H1 (cell line): ENCODE data around the gene ZFP91. TPM values are rescaled to one million over a fixed set of nuclear protein-coding genes. Genes with fewer than 3 reads are reported as not detected.

Experiments
- CTCF ChIA-PET: fragments of 300-600 bp; sonication (Branson Sonifier 250); formaldehyde crosslinking; loops from one replicate; lab custom pipeline; 2021; ENCODE audit not compliant: partially characterized antibody; lab: Charles Lee
- POLR2A ChIA-PET: fragments of 300-600 bp; sonication (Branson Sonifier 250); formaldehyde crosslinking; loops from one replicate; lab custom pipeline; 2021; ENCODE audit warnings: inconsistent platforms; ENCODE audit not compliant: partially characterized antibody; lab: Charles Lee
- DNase-seq, 2 experiments: peaks; one replicate each; pipeline versions ENCODE4 v3.0.0 to v3.0.0-alpha.2; 2010 to 2022; ENCODE audit warnings: low spot score in 2 of 2, low read depth in 1 of 2, mixed read lengths in 1 of 2
- FAIRE-seq: peaks from 2 replicates; lab custom pipeline; 2011; peaks lifted over from hg19 to GRCh38; lab: Jason Lieb, UNC
- H2AFZ ChIP-seq: 2 replicates; pipeline ENCODE4 v1.8.1; 2012; ENCODE audit warnings: low read length, inconsistent platforms
- H2AK5ac ChIP-seq: 2 replicates; pipeline ENCODE4 v1.6.1; 2013; ENCODE audit warnings: low read depth, low read length
- H2BK120ac ChIP-seq: replicated peaks from 2 replicates; pipeline ENCODE3; 2013; ENCODE audit warnings: low read depth, low read length, inconsistent platforms
- H2BK12ac ChIP-seq: 2 replicates; pipeline ENCODE4 v1.6.1; 2013; ENCODE audit warnings: low read depth, low read length
- H2BK15ac ChIP-seq: 2 replicates; pipeline ENCODE4 v1.6.1; 2013; ENCODE audit warnings: low read length
- H2BK20ac ChIP-seq: 2 replicates; pipeline ENCODE4 v1.6.1; 2013; ENCODE audit warnings: low read length
- H2BK5ac ChIP-seq: 2 replicates; pipeline ENCODE4 v1.6.1; 2013; ENCODE audit warnings: low read depth, low read length
- H3K14ac ChIP-seq: 2 replicates; pipeline ENCODE4 v1.6.1; 2013; ENCODE audit warnings: inconsistent platforms; ENCODE audit not compliant: insufficient read length
- H3K18ac ChIP-seq: 2 replicates; pipeline ENCODE4 v1.6.1; 2013; ENCODE audit warnings: low read length; ENCODE audit errors: extremely low read depth
- H3K23ac ChIP-seq: 2 replicates; pipeline ENCODE4 v1.6.1; 2013; ENCODE audit warnings: inconsistent platforms; ENCODE audit not compliant: insufficient read length
- H3K23me2 ChIP-seq: 2 replicates; pipeline ENCODE4 v1.6.1; 2013; ENCODE audit warnings: low read depth, low read length
- H3K27ac ChIP-seq: 2 replicates; pipeline ENCODE4 v1.6.1; 2011; ENCODE audit warnings: low read depth, low read length, inconsistent platforms
- H3K27me3 ChIP-seq, 4 experiments: replicated peaks in 1 of 4; 1 replicate in 1 of 4; 2 replicates in 3 of 4; pipeline versions ENCODE4 v1.6.1 to v1.8.1; 2011 to 2013; ENCODE audit warnings: low read length in 3 of 4, mild to moderate bottlenecking in 3 of 4, inconsistent platforms in 2 of 4, mixed read lengths in 2 of 4, moderate library complexity in 1 of 4; ENCODE audit not compliant: control insufficient read depth in 3 of 4, insufficient read depth in 3 of 4; ENCODE audit errors: extremely low read depth in 1 of 4
- H3K36me3 ChIP-seq, 4 experiments: 2 replicates each; pipeline versions ENCODE4 v1.6.1 to v1.8.1; 2011 to 2013; ENCODE audit warnings: mild to moderate bottlenecking in 4 of 4, low read length in 3 of 4, moderate library complexity in 2 of 4, control low read depth in 1 of 4, inconsistent platforms in 1 of 4; ENCODE audit not compliant: insufficient read depth in 4 of 4, control insufficient read depth in 2 of 4
- H3K4ac ChIP-seq: replicated peaks from 2 replicates; pipeline ENCODE3; 2013; ENCODE audit warnings: low read length, low read depth, mixed read lengths, inconsistent platforms; ENCODE audit not compliant: insufficient read length
- H3K4me1 ChIP-seq, 4 experiments: replicated peaks in 1 of 4; 1 replicate in 1 of 4; 2 replicates in 3 of 4; pipeline versions ENCODE4 v1.6.1 to v1.8.1; 2011 to 2013; ENCODE audit warnings: low read length in 3 of 4, inconsistent platforms in 2 of 4, mixed read lengths in 1 of 4; ENCODE audit not compliant: insufficient read depth in 4 of 4, control insufficient read depth in 3 of 4
- H3K4me2 ChIP-seq, 2 experiments: 2 replicates each; pipeline versions ENCODE4 v1.6.1 to v1.8.1; 2011 to 2013; ENCODE audit warnings: low read depth in 2 of 2, low read length in 2 of 2, control low read depth in 1 of 2, inconsistent platforms in 1 of 2, mild to moderate bottlenecking in 1 of 2; ENCODE audit not compliant: insufficient read depth in 1 of 2
- H3K4me3 ChIP-seq, 4 experiments: fragments of 200-600, 300-600 bp in 1 of 4; sonication (generic), shearing (Covaris generic), sonication (Bioruptor Twin) in 1 of 4; 2 replicates each; pipeline versions ENCODE4 v1.5.1 to v1.8.1; 2011 to 2016; ENCODE audit warnings: low read length in 4 of 4, low read depth in 3 of 4, control low read depth in 2 of 4, inconsistent platforms in 2 of 4, mild to moderate bottlenecking in 2 of 4, mixed read lengths in 1 of 4, moderate library complexity in 1 of 4; ENCODE audit not compliant: insufficient read depth in 2 of 4; ENCODE audit errors: extremely low read depth in 1 of 4
- H3K56ac ChIP-seq: replicated peaks from 2 replicates; pipeline ENCODE3; 2013; ENCODE audit warnings: low read depth, mild to moderate bottlenecking, mixed read lengths, low read length, inconsistent platforms; ENCODE audit not compliant: insufficient read length
- H3K79me1 ChIP-seq: 2 replicates; pipeline ENCODE4 v1.6.1; 2013; ENCODE audit warnings: low read depth, low read length, control low read depth
- H3K79me2 ChIP-seq, 2 experiments: 2 replicates each; pipeline versions ENCODE4 v1.6.1 to v1.8.1; 2012 to 2013; ENCODE audit warnings: low read length in 2 of 2, mild to moderate bottlenecking in 2 of 2, inconsistent platforms in 1 of 2; ENCODE audit not compliant: insufficient read depth in 2 of 2, control insufficient read depth in 1 of 2
- H3K9ac ChIP-seq, 4 experiments: replicated peaks in 1 of 4; 1 replicate in 1 of 4; 2 replicates in 3 of 4; pipeline versions ENCODE4 v1.6.1 to v1.8.1; 2011 to 2013; ENCODE audit warnings: low read depth in 3 of 4, low read length in 3 of 4, control low read depth in 2 of 4, mild to moderate bottlenecking in 2 of 4, moderate library complexity in 2 of 4, inconsistent platforms in 1 of 4; ENCODE audit errors: extremely low read depth in 1 of 4
- H3K9me3 ChIP-seq, 2 experiments: 2 replicates each; pipeline versions ENCODE4 v1.6.1 to v1.8.1; 2012 to 2013; ENCODE audit warnings: mild to moderate bottlenecking in 2 of 2, moderate library complexity in 2 of 2, control low read depth in 1 of 2, inconsistent platforms in 1 of 2, low read depth in 1 of 2, low read length in 1 of 2, mixed read lengths in 1 of 2; ENCODE audit not compliant: insufficient read depth in 2 of 2
- H4K20me1 ChIP-seq, 2 experiments: replicated peaks in 1 of 2; 2 replicates each; pipeline versions ENCODE3 to v1.8.1; 2011 to 2013; ENCODE audit warnings: inconsistent platforms in 2 of 2, low read length in 2 of 2, mild to moderate bottlenecking in 1 of 2; ENCODE audit not compliant: insufficient read depth in 2 of 2, control insufficient read depth in 1 of 2
- H4K5ac ChIP-seq: 2 replicates; pipeline ENCODE4 v1.6.1; 2013; ENCODE audit warnings: low read length, low read depth, mixed read lengths, inconsistent platforms; ENCODE audit not compliant: insufficient read length
- H4K8ac ChIP-seq: 2 replicates; pipeline ENCODE4 v1.8.0; 2013; ENCODE audit warnings: mild to moderate bottlenecking, moderate library complexity, low read length, inconsistent platforms; ENCODE audit not compliant: insufficient read depth; ENCODE audit errors: extremely low read depth
- H4K91ac ChIP-seq: replicated peaks from 2 replicates; pipeline ENCODE3; 2013; ENCODE audit warnings: low read length, mixed read lengths, inconsistent platforms; ENCODE audit not compliant: insufficient read length
- BACH1 ChIP-seq: IDR thresholded peaks from 2 replicates; pipeline ENCODE4 v1.6.1; 2012; ENCODE audit warnings: low read length, improper control_type of control experiment
- CBX8 ChIP-seq: fragments of 300-800, 300-1000 bp; sonication (generic); IDR thresholded peaks from 2 replicates; pipeline ENCODE4 v1.7.1; 2016; ENCODE audit warnings: low read depth, low read length, borderline replicate concordance
- CEBPB ChIP-seq: IDR thresholded peaks from 2 replicates; pipeline ENCODE4 v1.6.1; 2012; ENCODE audit warnings: low read depth, low read length
- CHD2 ChIP-seq: IDR thresholded peaks from 2 replicates; pipeline ENCODE4 v1.6.1; 2012; ENCODE audit warnings: low read length, improper control_type of control experiment
- GTF2F1 ChIP-seq: IDR thresholded peaks from 2 replicates; pipeline ENCODE4 v1.6.1; 2012; ENCODE audit warnings: low read depth, low read length, improper control_type of control experiment, borderline replicate concordance
- NANOG ChIP-seq: IDR thresholded peaks from 2 replicates; pipeline ENCODE4 v1.6.1; 2011; ENCODE audit warnings: low read length, low read depth, mild to moderate bottlenecking, inconsistent platforms; ENCODE audit not compliant: insufficient read depth, poor library complexity, severe bottlenecking
- POLR2AphosphoS5 ChIP-seq: IDR thresholded peaks from 2 replicates; pipeline ENCODE4 v1.6.1; 2011; ENCODE audit warnings: low read depth, low read length
- RAD21 ChIP-seq, 2 experiments: IDR thresholded peaks in 1 of 2; conservative IDR thresholded peaks in 1 of 2; 2 replicates each; pipeline ENCODE4 v1.6.1; 2011; ENCODE audit warnings: low read depth in 2 of 2, low read length in 2 of 2, improper control_type of control experiment in 1 of 2, inconsistent platforms in 1 of 2, mild to moderate bottlenecking in 1 of 2, moderate library complexity in 1 of 2
- SIX5 ChIP-seq: IDR thresholded peaks from 2 replicates; pipeline ENCODE4 v1.6.1; 2011; ENCODE audit warnings: mild to moderate bottlenecking, low read depth, low read length
- WGBS, 2 experiments: shearing (Covaris generic) in 1 of 2; methylation state at CpG; one replicate each; pipeline versions ENCODE4 v1.1.6 to v1.1.7; 2013 to 2015; ENCODE audit warnings: low lambda C conversion rate in 2 of 2, mixed read lengths in 2 of 2, inconsistent platforms in 1 of 2, low coverage in 1 of 2, missing lambda C conversion rate in 1 of 2; ENCODE audit not compliant: insufficient replicate concordance in 2 of 2, insufficient coverage in 1 of 2, insufficient read length in 1 of 2; ENCODE audit errors: extremely low coverage in 1 of 2, missing lambda C conversion rate in 1 of 2; 5-methylcytosine and 5-hydroxymethylcytosine counted together
- polyA plus RNA-seq, 7 experiments: library from polyadenylated mRNA; depleted of rRNA in 3 of 7; stranded (reverse) in 5 of 7; unstranded in 2 of 7; fragments of >200 nt in 5 of 7; fragments of 200-250 nt in 2 of 7; gene quantifications; 1 replicate in 5 of 7; 2 replicates in 1 of 7; 4 replicates in 1 of 7; pipeline versions ENCODE4 v1.2.1 to v1.2.3, GENCODE V29; 2011 to 2013; ENCODE audit warnings: missing spikeins in 2 of 7, mixed read lengths in 2 of 7
- total RNA-seq: library from RNA; stranded (reverse); fragmentation: NEBNext Ultra II Directional; extraction: Animal tissue kit (Norgen Biotek cat#: 25700); gene quantifications from 2 replicates; pipeline ENCODE4 v1.2.1, GENCODE V29; 2021
- TF ChIP-seq, protein P1 (sequence below): IDR thresholded peaks from 2 replicates; pipeline ENCODE4 v1.6.1; 2012; ENCODE audit warnings: low read length, inconsistent platforms

The ZFP91 gene
- total and polyA plus RNA-seq, 2 of the 8 experiments (the other 6 are each of a cell fraction or from before 2014, with no cell fraction given) = 10.7 to 29.0 TPM

GRCh38 chr11:58647866-58648265 is 69.0 kb downstream of the ZFP91 start:
- Histone ChIP-seq H4K8ac (no peak overlapping the region), H3K9ac (no peak overlapping the region), H3K23ac (no peak overlapping the region), H3K27ac (no peak overlapping the region), H2AK5ac (no peak overlapping the region), H4K5ac (no peak overlapping the region), H3K9me3 (peaks cover 16 to 17% of the 10 kb centered on the region in 2 experiments), H2BK12ac (no peak overlapping the region), H2BK15ac (no peak overlapping the region), H2BK5ac (no peak overlapping the region), H3K56ac (no peak overlapping the region), H3K4ac (no peak overlapping the region), H3K79me2 (no peaks in the 10 kb centered on the region), H3K18ac (no peak overlapping the region), H3K79me1 (no peaks in the 10 kb centered on the region), H3K23me2 (no peaks in the 10 kb centered on the region), H3K4me1 (peaks cover 0 to 7% (median 2%) of the 10 kb centered on the region in 4 experiments; a peak in 3 of 7 replicates), H3K4me2 (no peak overlapping the region), H2AFZ (no peak overlapping the region), H3K14ac (no peak overlapping the region), H4K20me1 (no peaks in the 10 kb centered on the region), H3K27me3 (no peaks in the 10 kb centered on the region), H2BK20ac (no peak overlapping the region), H3K36me3 (no peaks in the 10 kb centered on the region), H4K91ac (no peak overlapping the region), H3K4me3 (no peak overlapping the region), H2BK120ac (no peak overlapping the region)
- DNase-seq (no peak), FAIRE-seq (no peak)
- ChIA-PET POLR2A (interaction anchor here (1.4 kb wide), 1 partner anchor 19 kb away, joined by 4 read pairs; no protein-coding TSS in a partner anchor), CTCF (interaction anchor here (1.1 to 2.4 kb wide), 4 partner anchors 18 to 411 kb away, joined by 3 to 7 read pairs (median 4); no protein-coding TSS in a partner anchor)
- 82% methylated on average over 1 of the region's 1 CpG; no CpG with 5 or more reads in 1 of the 2 experiments for WGBS, 2 experiments
- TF ChIP-seq NANOG (no peak), CEBPB (no peak), BACH1 (no peak), CBX8 (no peak), CHD2 (no peak), SIX5 (no peak), GTF2F1 (no peak), RAD21 (IDR thresholded peaks at IDR 0.05 in 1 of 2, conservative IDR thresholded peaks at IDR 0.05 in 1 of 2; ENCODE audit: low read depth in 2 of 2, low read length in 2 of 2) (no peak), POLR2AphosphoS5 (no peak)
- TF ChIP-seq, protein P1, sequence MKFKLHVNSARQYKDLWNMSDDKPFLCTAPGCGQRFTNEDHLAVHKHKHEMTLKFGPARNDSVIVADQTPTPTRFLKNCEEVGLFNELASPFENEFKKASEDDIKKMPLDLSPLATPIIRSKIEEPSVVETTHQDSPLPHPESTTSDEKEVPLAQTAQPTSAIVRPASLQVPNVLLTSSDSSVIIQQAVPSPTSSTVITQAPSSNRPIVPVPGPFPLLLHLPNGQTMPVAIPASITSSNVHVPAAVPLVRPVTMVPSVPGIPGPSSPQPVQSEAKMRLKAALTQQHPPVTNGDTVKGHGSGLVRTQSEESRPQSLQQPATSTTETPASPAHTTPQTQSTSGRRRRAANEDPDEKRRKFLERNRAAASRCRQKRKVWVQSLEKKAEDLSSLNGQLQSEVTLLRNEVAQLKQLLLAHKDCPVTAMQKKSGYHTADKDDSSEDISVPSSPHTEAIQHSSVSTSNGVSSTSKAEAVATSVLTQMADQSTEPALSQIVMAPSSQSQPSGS = no peak
